Measurements from ENCODE around the gene PARD3.

DNA sequence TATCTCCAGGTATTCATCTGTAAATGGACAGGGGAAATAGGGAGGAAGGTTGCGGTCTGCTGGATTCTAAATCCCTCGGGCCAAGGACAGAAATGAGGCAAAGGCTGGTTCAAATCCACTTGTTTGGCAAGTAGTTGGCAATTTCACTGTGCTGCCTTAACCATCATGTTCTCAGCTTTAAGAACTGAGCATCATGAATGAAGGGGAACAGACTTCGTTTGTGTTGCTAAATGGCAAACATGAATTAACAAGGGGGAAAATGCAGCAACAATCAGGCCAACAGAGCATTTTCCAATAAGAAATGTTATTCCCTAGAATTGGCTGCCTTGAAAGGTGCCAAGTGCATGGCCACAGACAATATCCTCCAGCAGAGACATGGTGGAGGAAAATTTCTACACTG lies 36.9 kb downstream of the PARD3 start:
- TF ChIP-seq POLR2A (IDR thresholded peaks at IDR 0.05), result no peak
- TF ChIP-seq, protein P1, sequence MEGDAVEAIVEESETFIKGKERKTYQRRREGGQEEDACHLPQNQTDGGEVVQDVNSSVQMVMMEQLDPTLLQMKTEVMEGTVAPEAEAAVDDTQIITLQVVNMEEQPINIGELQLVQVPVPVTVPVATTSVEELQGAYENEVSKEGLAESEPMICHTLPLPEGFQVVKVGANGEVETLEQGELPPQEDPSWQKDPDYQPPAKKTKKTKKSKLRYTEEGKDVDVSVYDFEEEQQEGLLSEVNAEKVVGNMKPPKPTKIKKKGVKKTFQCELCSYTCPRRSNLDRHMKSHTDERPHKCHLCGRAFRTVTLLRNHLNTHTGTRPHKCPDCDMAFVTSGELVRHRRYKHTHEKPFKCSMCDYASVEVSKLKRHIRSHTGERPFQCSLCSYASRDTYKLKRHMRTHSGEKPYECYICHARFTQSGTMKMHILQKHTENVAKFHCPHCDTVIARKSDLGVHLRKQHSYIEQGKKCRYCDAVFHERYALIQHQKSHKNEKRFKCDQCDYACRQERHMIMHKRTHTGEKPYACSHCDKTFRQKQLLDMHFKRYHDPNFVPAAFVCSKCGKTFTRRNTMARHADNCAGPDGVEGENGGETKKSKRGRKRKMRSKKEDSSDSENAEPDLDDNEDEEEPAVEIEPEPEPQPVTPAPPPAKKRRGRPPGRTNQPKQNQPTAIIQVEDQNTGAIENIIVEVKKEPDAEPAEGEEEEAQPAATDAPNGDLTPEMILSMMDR (IDR thresholded peaks at IDR 0.05), result no peak
